PC-9 (cell line): Measurements from ENCODE around the gene TOMM20.

Experiments used
- CTCF ChIP-seq: fragments of 200-600 bp; sonication (generic); conservative IDR thresholded peaks from 2 replicates; pipeline ENCODE4 v1.6.1; 2017; ENCODE audit warnings: mixed run types, antibody characterized with exemption, mild to moderate bottlenecking, moderate library complexity
- EZH2 ChIP-seq: fragments of 200-600 bp; sonication (generic); IDR thresholded peaks from 2 replicates; pipeline ENCODE4 v1.8.0; 2017; ENCODE audit warnings: antibody characterized with exemption, low read depth

GRCh38 chr1:235138821-235139220, 10.2 kb upstream of the TOMM20 start:
- no peak for TF ChIP-seq CTCF
- TF ChIP-seq EZH2, result no peak
